Cortex of kidney (tissue), 1 donor: ENCODE results near the gene OLFM2.

ENCODE experiments used
- DNase-seq: peaks from one replicate; lab custom pipeline; 2025; lab: John Stamatoyannopoulos, UW

The OLFM2 gene

GRCh38 chr19:9906475-9907087 is 29.7 kb downstream of the OLFM2 start:
- DNase-seq, result no peak

- DNase-seq, result no peak
Measured at GRCh38 chr19:9903336-9903735, 33.0 kb downstream of the OLFM2 start.

- no peak for DNase-seq
Measured at GRCh38 chr19:9901642-9902041, 34.7 kb downstream of the OLFM2 start.

- DNase-seq, result no peak
Measured at GRCh38 chr19:9901020-9901419, 35.3 kb downstream of the OLFM2 start.

GRCh38 chr19:9891609-9892373 is 44.5 kb downstream of the OLFM2 start:
- DNase-seq, result no peak

GRCh38 chr19:9885077-9885552 is 51.2 kb downstream of the OLFM2 start:
- DNase-seq, result no peak

GRCh38 chr19:9883764-9884163 is 52.6 kb downstream of the OLFM2 start:
- DNase-seq, result no peak

GRCh38 chr19:9883231-9883758 is 53.0 kb downstream of the OLFM2 start:
- DNase-seq, result no peak

GRCh38 chr19:9881720-9882119 is 54.6 kb downstream of the OLFM2 start:
- DNase-seq, result no peak

- no peak for DNase-seq
Measured at GRCh38 chr19:9878511-9879196, 57.7 kb downstream of the OLFM2 start.

- no peak for DNase-seq
Measured at GRCh38 chr19:9877780-9878510, 58.4 kb downstream of the OLFM2 start.

- no peak for DNase-seq
Measured at GRCh38 chr19:9875796-9876195, 60.5 kb downstream of the OLFM2 start.

GRCh38 chr19:9875031-9875627 is 61.2 kb downstream of the OLFM2 start:
- DNase-seq, result no peak

GRCh38 chr19:9872618-9873242 is 63.6 kb downstream of the OLFM2 start:
- DNase-seq, result no peak

GRCh38 chr19:9871626-9872338 is 64.5 kb downstream of the OLFM2 start:
- DNase-seq, result no peak

GRCh38 chr19:9868983-9869617 is 67.2 kb downstream of the OLFM2 start:
- DNase-seq, result no peak

GRCh38 chr19:9865732-9866501 is 70.4 kb downstream of the OLFM2 start:
- DNase-seq, result no peak

- no peak for DNase-seq
Measured at GRCh38 chr19:9863759-9864158, 72.6 kb downstream of the OLFM2 start.

GRCh38 chr19:9862938-9863337 is 73.4 kb downstream of the OLFM2 start:
- DNase-seq, result no peak
